Glomerular visceral epithelial cell (primary cell): ENCODE results near the gene DSG3.
"Not testable (repeated sequence)": the region's sequence is repeated elsewhere in the genome, so short reads cannot be mapped to it uniquely, and the experiment has no call there.

Experiments
- DNase-seq: peaks from one replicate; pipeline ENCODE4 v3.0.0-alpha.2; 2016; ENCODE audit errors: extremely low spot score

Gene DSG3

GRCh38 chr18:31492671-31493070, 45.1 kb downstream of the DSG3 start:
- DNase-seq = no peak

- DNase-seq = no peak
Observed at GRCh38 chr18:31493171-31493570, 45.6 kb downstream of the DSG3 start.

- DNase-seq = no peak
Observed at GRCh38 chr18:31493941-31494340, 46.4 kb downstream of the DSG3 start.

- DNase-seq = not testable (repeated sequence)
Observed at GRCh38 chr18:31494705-31495244, 47.2 kb downstream of the DSG3 start.

- no peak for DNase-seq
Observed at GRCh38 chr18:31497404-31497835, 49.9 kb downstream of the DSG3 start.

DNA sequence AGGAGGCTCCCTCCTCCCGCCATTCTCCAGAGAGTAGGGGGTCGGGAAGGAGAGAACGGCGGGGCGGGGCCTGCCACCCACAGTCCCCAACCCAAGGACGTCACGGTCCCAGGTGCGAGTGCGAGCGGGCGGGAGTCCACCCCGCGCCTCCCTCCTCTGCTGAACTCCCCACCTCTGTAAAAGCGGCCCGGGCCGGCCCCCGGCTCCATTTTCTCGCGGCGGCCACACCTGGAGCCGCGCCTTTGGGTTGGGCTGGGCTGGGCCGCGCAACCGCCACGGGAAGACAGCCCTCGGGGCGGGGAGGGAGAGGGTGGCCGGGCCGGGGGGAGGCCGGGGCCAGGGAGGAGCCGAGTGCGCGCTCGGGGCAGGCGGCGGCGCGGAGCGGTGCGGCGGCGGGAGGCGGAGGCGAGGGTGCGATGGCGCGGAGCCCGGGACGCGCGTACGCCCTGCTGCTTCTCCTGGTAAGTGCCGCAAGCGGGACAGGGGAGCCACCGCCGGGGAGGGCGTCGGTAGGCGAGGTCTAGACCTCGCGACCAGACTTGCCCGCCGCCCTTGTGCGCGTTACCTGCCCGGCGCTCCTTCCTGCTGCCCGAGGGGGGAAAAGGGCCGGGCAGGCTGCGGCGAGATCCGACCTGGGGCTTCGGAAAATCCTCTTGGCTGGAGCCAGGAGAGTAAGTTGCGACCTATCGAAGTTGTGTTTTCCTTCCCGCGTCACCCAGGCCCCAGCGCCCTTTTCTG, 50.5 kb downstream of the DSG3 start, which contains the start of gene DSG2:
TSS of gene DSG2 (plus strand) at position 342 of the 738 bp plus-strand sequence. CDS start at position 417, 75 bp downstream.
- peak; percentile 81 for DNase-seq

DNA sequence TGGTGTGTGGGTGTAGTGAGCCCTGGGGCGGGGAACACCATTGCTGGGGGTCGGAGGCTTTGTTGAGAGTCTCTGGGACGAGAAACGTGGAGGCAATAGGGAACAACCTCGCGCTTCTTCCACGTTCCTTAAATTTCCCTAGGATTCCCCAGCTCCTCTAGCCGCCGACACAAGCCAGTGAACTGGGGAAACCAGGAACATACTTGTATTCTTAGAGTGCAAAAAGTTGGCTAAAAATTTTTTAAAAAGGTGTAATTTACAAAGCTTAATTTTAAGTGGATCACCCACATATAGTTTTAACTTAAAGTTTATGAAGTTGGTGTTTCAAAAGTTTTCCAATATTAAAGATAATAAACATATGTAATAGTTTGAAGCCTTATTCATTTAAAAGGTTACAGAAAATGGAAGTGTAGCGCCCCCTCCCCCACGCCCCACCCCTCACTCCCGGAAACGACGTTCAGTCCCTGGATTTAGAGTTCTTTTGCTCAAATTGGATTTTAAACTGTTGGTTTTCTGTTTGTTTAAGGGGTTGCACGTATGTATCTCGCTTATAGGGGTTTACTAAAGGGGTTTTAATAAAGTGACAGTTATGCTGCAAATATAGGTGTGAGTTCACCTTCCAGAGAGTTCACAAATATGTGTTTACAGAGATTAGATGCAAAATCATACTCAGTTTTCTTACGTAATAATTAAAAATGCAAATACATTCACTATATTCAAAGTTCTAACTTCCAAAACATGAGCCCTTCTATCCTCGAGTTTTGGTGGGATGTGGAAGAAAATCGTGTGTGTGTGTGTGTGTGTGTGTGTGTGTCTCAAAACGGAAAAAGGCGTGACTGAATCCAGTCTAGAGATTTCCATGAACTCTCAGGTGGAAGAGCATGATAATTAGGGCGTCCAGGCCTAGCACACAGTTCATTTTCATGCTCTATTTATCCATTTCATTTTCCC, 51.3 kb downstream of the DSG3 start:
- DNase-seq = no peak

DNA sequence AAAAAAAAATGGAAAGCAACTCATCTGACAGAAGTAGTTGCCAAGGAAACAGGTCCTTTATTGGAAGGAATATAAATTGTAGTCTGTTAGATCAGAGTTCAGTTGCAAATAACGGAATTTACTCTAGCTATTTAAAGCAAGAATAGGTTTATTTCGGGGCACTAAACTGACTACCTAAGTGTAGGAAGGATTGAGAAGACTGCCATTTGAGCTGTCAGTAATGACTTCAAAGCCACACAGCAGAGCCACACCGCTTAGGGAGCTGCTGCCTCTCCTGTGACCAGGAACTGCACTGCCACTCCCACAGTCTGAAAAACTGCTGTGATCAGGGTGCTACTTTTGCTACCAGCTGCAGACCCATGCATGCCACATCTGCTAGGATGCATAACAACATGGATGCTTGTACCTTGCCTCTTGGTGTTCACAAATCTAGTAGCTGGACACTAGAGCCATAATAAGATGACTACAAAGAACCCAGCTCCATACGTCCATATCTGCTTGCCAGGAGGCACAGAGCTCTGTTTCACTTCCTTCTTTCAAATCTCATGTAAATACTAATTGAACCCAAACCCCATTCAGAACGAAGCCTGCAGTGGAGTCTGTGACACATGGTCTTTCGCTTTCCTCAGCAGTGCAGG, 52.6 kb downstream of the DSG3 start:
- DNase-seq = no peak

DNA sequence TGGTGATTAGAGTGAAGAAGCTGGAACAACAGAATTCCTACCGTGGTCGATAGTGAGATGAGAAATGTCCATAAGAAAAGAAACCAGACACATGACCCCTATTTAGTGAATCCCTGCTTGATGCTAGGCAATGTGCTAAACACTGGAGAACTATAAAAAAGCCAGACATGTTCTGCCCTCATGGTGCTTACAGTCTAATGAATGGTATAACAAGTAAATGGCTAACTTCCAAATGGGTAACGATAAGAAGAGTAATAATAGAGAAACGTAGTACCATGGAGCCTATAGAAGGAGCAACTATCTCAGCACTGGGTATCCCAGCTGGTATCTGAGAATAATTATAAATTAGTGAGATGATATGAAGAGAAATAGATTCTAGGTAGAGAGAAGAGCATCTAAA, 55.5 kb downstream of the DSG3 start:
- DNase-seq = no peak

GRCh38 chr18:31504455-31505147, 57.1 kb downstream of the DSG3 start:
- DNase-seq = no peak

GRCh38 chr18:31505156-31505555, 57.6 kb downstream of the DSG3 start:
- no peak for DNase-seq

GRCh38 chr18:31506024-31506742, 58.6 kb downstream of the DSG3 start:
- peak; percentile 32 for DNase-seq

- DNase-seq = not testable (repeated sequence)
Observed at GRCh38 chr18:31507124-31507523, 59.6 kb downstream of the DSG3 start.

DNA sequence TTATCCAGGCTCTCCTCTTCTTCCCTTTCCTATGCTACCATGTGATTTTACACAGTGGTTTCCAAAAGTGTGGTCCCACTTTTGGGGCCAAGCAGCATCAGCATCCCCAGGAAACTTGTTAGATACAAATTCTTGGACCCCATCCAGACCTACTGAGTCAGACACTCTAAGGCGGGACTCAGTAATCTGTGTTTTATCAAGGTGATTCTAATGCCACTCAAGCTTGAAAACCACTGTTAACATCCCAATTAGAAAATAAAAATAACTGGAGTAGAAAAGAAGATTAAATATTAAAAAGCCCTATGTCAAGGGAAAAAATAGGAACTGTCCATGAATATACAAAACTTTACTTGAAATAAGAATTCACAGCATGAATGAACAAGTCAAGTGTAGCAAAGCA, 61.2 kb downstream of the DSG3 start:
- DNase-seq = peak; percentile 50

- no peak for DNase-seq
Observed at GRCh38 chr18:31509571-31509970, 62.0 kb downstream of the DSG3 start.

DNA sequence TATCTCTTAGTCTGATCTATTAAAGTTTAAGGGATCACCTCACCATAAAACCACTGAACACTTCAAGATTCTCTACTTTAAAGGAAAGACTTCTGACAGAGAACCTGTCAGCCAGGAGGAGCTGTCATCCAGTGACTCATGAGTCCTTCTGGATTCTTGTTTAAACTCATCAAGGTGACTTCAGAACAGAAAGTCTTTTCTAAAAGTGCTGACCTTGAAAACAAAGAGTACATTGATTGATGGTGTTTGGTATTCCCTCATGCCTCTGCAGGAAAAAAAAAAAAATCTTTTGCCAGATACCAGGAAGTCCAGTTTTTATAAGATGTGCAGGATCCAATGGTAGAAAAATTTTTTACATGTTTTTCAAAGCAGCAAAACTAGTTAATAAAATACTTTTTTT, 62.8 kb downstream of the DSG3 start:
- DNase-seq = peak; percentile 28

GRCh38 chr18:31511098-31511497, 63.6 kb downstream of the DSG3 start:
- no peak for DNase-seq

- DNase-seq = peak; percentile 86
Observed at GRCh38 chr18:31512203-31512764, 64.7 kb downstream of the DSG3 start.

GRCh38 chr18:31513189-31513935, 65.8 kb downstream of the DSG3 start:
- peak; percentile 82 for DNase-seq

GRCh38 chr18:31516437-31516836, 68.9 kb downstream of the DSG3 start:
- DNase-seq = no peak
